Measurements from ENCODE around the gene FOSB. TPM values are rescaled to one million over a fixed set of nuclear protein-coding genes. Genes with fewer than 3 reads are reported as not detected.

The FOSB gene
- total and polyA plus RNA-seq, 2 donors: 10.4 to 128 TPM

GRCh38 chr19:45446944-45447343, 20.9 kb upstream of the FOSB start:
- no peaks in the 10 kb centered on the region for H3K4me1 ChIP-seq (ENCODE audit: insufficient read depth)
- H3K4me3 ChIP-seq (ENCODE audit: low read depth, low read length): no peak overlapping the region
- WGBS: 62% methylated on average over 7 of the region's 7 CpGs
- peak overlapping the region; percentile 16 for H3K27ac ChIP-seq (ENCODE audit: low read depth)
- no peaks in the 10 kb centered on the region for H3K36me3 ChIP-seq (ENCODE audit: insufficient read depth)
- DNase-seq (ENCODE audit: extremely low spot score): peak; percentile 70

- WGBS: 88% methylated on average over 3 of the region's 3 CpGs
- Histone ChIP-seq H3K27ac (ENCODE audit: low read depth) (peak overlapping the region; percentile 44), H3K36me3 (ENCODE audit: insufficient read depth) (no peaks in the 10 kb centered on the region), H3K4me3 (ENCODE audit: low read depth, low read length) (no peak overlapping the region), H3K4me1 (ENCODE audit: insufficient read depth) (no peaks in the 10 kb centered on the region)
- DNase-seq (ENCODE audit: extremely low spot score): no peak
Observed at GRCh38 chr19:45448425-45448756, 19.4 kb upstream of the FOSB start.

GRCh38 chr19:45448887-45449299, 18.9 kb upstream of the FOSB start:
- Histone ChIP-seq H3K4me1 (ENCODE audit: insufficient read depth) (no peaks in the 10 kb centered on the region), H3K27ac (ENCODE audit: low read depth) (no peak overlapping the region), H3K4me3 (ENCODE audit: low read depth, low read length) (no peak overlapping the region), H3K36me3 (ENCODE audit: insufficient read depth) (no peaks in the 10 kb centered on the region)
- 56% methylated on average over 7 of the region's 7 CpGs for WGBS
- DNase-seq (ENCODE audit: extremely low spot score): peak; percentile 43

- Histone ChIP-seq H3K27ac (ENCODE audit: low read depth) (no peak overlapping the region), H3K36me3 (ENCODE audit: insufficient read depth) (no peaks in the 10 kb centered on the region), H3K4me1 (ENCODE audit: insufficient read depth) (no peaks in the 10 kb centered on the region), H3K4me3 (ENCODE audit: low read depth, low read length) (peak overlapping the region; percentile 34)
- WGBS: 36% methylated on average over 5 of the region's 5 CpGs
- no peak for DNase-seq (ENCODE audit: extremely low spot score)
Observed at GRCh38 chr19:45450012-45450333, 17.8 kb upstream of the FOSB start.

- H3K27ac ChIP-seq (ENCODE audit: low read depth): peak overlapping the region; percentile 74
- H3K4me3 ChIP-seq (ENCODE audit: low read depth, low read length): peak overlapping the region; percentile 42
- 4% methylated on average over 28 of the region's 28 CpGs for WGBS
- no peaks in the 10 kb centered on the region for H3K4me1 ChIP-seq (ENCODE audit: insufficient read depth)
- peak; percentile 47 for DNase-seq (ENCODE audit: extremely low spot score)
- H3K36me3 ChIP-seq (ENCODE audit: insufficient read depth): no peaks in the 10 kb centered on the region
Observed at GRCh38 chr19:45451131-45451849, 16.5 kb upstream of the FOSB start.

GRCh38 chr19:45451850-45452387, 15.9 kb upstream of the FOSB start:
- Histone ChIP-seq H3K4me3 (ENCODE audit: low read depth, low read length) (no peak overlapping the region), H3K36me3 (ENCODE audit: insufficient read depth) (no peaks in the 10 kb centered on the region), H3K27ac (ENCODE audit: low read depth) (no peak overlapping the region), H3K4me1 (ENCODE audit: insufficient read depth) (no peaks in the 10 kb centered on the region)
- no peak for DNase-seq (ENCODE audit: extremely low spot score)
- WGBS: 82% methylated on average over 12 of the region's 12 CpGs

- no peak overlapping the region for H3K4me3 ChIP-seq (ENCODE audit: low read depth, low read length)
- H3K4me1 ChIP-seq (ENCODE audit: insufficient read depth): no peaks in the 10 kb centered on the region
- H3K27ac ChIP-seq (ENCODE audit: low read depth): peak overlapping the region; percentile 94
- H3K36me3 ChIP-seq (ENCODE audit: insufficient read depth): no peaks in the 10 kb centered on the region
- WGBS: 9% methylated on average over 27 of the region's 27 CpGs
- DNase-seq (ENCODE audit: extremely low spot score): peak; percentile 80
Observed at GRCh38 chr19:45455707-45456499, 11.9 kb upstream of the FOSB start.

GRCh38 chr19:45456500-45456815, 11.3 kb upstream of the FOSB start:
- WGBS: 61% methylated on average over 2 of the region's 2 CpGs
- Histone ChIP-seq H3K36me3 (ENCODE audit: insufficient read depth) (no peaks in the 10 kb centered on the region), H3K27ac (ENCODE audit: low read depth) (peak overlapping the region; percentile 32), H3K4me1 (ENCODE audit: insufficient read depth) (no peaks in the 10 kb centered on the region), H3K4me3 (ENCODE audit: low read depth, low read length) (no peak overlapping the region)
- no peak for DNase-seq (ENCODE audit: extremely low spot score)

- Histone ChIP-seq H3K4me1 (ENCODE audit: insufficient read depth) (no peaks in the 10 kb centered on the region), H3K36me3 (ENCODE audit: insufficient read depth) (no peaks in the 10 kb centered on the region), H3K4me3 (ENCODE audit: low read depth, low read length) (no peak overlapping the region), H3K27ac (ENCODE audit: low read depth) (no peak overlapping the region)
- DNase-seq (ENCODE audit: extremely low spot score): no peak
Observed at GRCh38 chr19:45457776-45458175, 10.0 kb upstream of the FOSB start.

- whole genome bisulfite sequencing: 54% methylated on average over 8 of the region's 8 CpGs
- Histone ChIP-seq H3K4me1 (ENCODE audit: insufficient read depth) (no peaks in the 10 kb centered on the region), H3K4me3 (ENCODE audit: low read depth, low read length) (no peak overlapping the region), H3K36me3 (ENCODE audit: insufficient read depth) (no peaks in the 10 kb centered on the region), H3K27ac (ENCODE audit: low read depth) (no peak overlapping the region)
- DNase-seq (ENCODE audit: extremely low spot score): no peak
Observed at GRCh38 chr19:45460807-45461347, 6.9 kb upstream of the FOSB start.

- H3K4me1 ChIP-seq (ENCODE audit: insufficient read depth): no peaks in the 10 kb centered on the region
- no peak for DNase-seq (ENCODE audit: extremely low spot score)
- no peak overlapping the region for H3K4me3 ChIP-seq (ENCODE audit: low read depth, low read length)
- no peaks in the 10 kb centered on the region for H3K36me3 ChIP-seq (ENCODE audit: insufficient read depth)
- WGBS: 67% methylated on average over 4 of the region's 4 CpGs
- no peak overlapping the region for H3K27ac ChIP-seq (ENCODE audit: low read depth)
Observed at GRCh38 chr19:45462174-45462573, 5.6 kb upstream of the FOSB start.

- H3K4me1 ChIP-seq (ENCODE audit: insufficient read depth): no peaks in the 10 kb centered on the region
- WGBS: 71% methylated on average over 4 of the region's 4 CpGs
- no peak for DNase-seq (ENCODE audit: extremely low spot score)
- no peak overlapping the region for H3K27ac ChIP-seq (ENCODE audit: low read depth)
- no peaks in the 10 kb centered on the region for H3K36me3 ChIP-seq (ENCODE audit: insufficient read depth)
- no peak overlapping the region for H3K4me3 ChIP-seq (ENCODE audit: low read depth, low read length)
Observed at GRCh38 chr19:45463241-45463640, 4.6 kb upstream of the FOSB start.

GRCh38 chr19:45464274-45464673, 3.5 kb upstream of the FOSB start:
- Histone ChIP-seq H3K27ac (ENCODE audit: low read depth) (no peak overlapping the region), H3K36me3 (ENCODE audit: insufficient read depth) (no peaks in the 10 kb centered on the region), H3K4me1 (ENCODE audit: insufficient read depth) (no peaks in the 10 kb centered on the region), H3K4me3 (ENCODE audit: low read depth, low read length) (no peak overlapping the region)
- no peak for DNase-seq (ENCODE audit: extremely low spot score)
- WGBS: 85% methylated on average over 2 of the region's 2 CpGs

GRCh38 chr19:45464852-45465441, 2.8 kb upstream of the FOSB start:
- WGBS: 55% methylated on average over 8 of the region's 8 CpGs
- Histone ChIP-seq H3K36me3 (ENCODE audit: insufficient read depth) (no peaks in the 10 kb centered on the region), H3K27ac (ENCODE audit: low read depth) (no peak overlapping the region), H3K4me3 (ENCODE audit: low read depth, low read length) (no peak overlapping the region), H3K4me1 (ENCODE audit: insufficient read depth) (no peaks in the 10 kb centered on the region)
- DNase-seq (ENCODE audit: extremely low spot score): no peak

Data from urinary bladder (tissue), 4 donors.